ENCODE data around the gene A1BG. TPM values are rescaled to one million over a fixed set of nuclear protein-coding genes. Genes with fewer than 3 reads are reported as not detected.

A1BG gene
- 2.3 TPM for polyA plus RNA-seq (2012; ENCODE audit: low read depth, missing spikeins)

- FAIRE-seq = no peak
- TF ChIP-seq POU2F2 (IDR thresholded peaks at IDR 0.05; ENCODE audit: low read depth, low read length) = no peak
- no peak for TF ChIP-seq SPI1 (IDR thresholded peaks at IDR 0.05; ENCODE audit: low read depth, low read length)
- TF ChIP-seq POLR2AphosphoS5 (IDR thresholded peaks at IDR 0.05; ENCODE audit: low read depth, low read length) = no peak
- no peak for TF ChIP-seq PAX5 (IDR thresholded peaks at IDR 0.05; ENCODE audit: insufficient read depth, low read length, severe bottlenecking)
These were observed at the start of gene A1BG for GRCh38 chr19:58352760-58353671. Gene A1BG (minus strand): TSS chr19:58353492. CDS start chr19:58353437, 55 bp downstream.

GRCh38 chr19:58401840-58402421 lies 48.6 kb upstream of the A1BG start:
- FAIRE-seq = no peak
- no peak for DNase-seq (ENCODE audit: insufficient read length, low spot score)
- TF ChIP-seq POLR2AphosphoS5 (IDR thresholded peaks at IDR 0.05; ENCODE audit: low read depth, low read length) = no peak
- TF ChIP-seq PAX5 (IDR thresholded peaks at IDR 0.05; ENCODE audit: insufficient read depth, low read length, severe bottlenecking) = no peak
- no peak for TF ChIP-seq TAF1 (IDR thresholded peaks at IDR 0.05; ENCODE audit: low read depth, low read length)
- TF ChIP-seq POU2F2 (IDR thresholded peaks at IDR 0.05; ENCODE audit: low read depth, low read length) = no peak
- no peak for TF ChIP-seq POLR2A (IDR thresholded peaks at IDR 0.05; ENCODE audit: low read depth, low read length)
- TF ChIP-seq SPI1 (IDR thresholded peaks at IDR 0.05; ENCODE audit: low read depth, low read length) = no peak

More at GRCh38 chr19:58352760-58353671, at the start of gene A1BG:
- DNase-seq (ENCODE audit: insufficient read length, low spot score) = no peak

- FAIRE-seq (peak; percentile 99), DNase-seq (ENCODE audit: insufficient read length, low spot score) (peak; percentile 99)
- TF ChIP-seq POLR2A (IDR thresholded peaks at IDR 0.05; ENCODE audit: low read depth, low read length) (peak; percentile 94), TAF1 (IDR thresholded peaks at IDR 0.05; ENCODE audit: low read depth, low read length) (peak; percentile 96), PAX5 (IDR thresholded peaks at IDR 0.05; ENCODE audit: insufficient read depth, low read length, severe bottlenecking) (no peak), POU2F2 (IDR thresholded peaks at IDR 0.05; ENCODE audit: low read depth, low read length) (no peak; the same call in 1 of the 2 replicates), POLR2AphosphoS5 (IDR thresholded peaks at IDR 0.05; ENCODE audit: low read depth, low read length) (peak; percentile 95), SPI1 (IDR thresholded peaks at IDR 0.05; ENCODE audit: low read depth, low read length) (no peak; the same call in 1 of the 2 replicates)
These were observed 47.9 kb upstream of the A1BG start for GRCh38 chr19:58400916-58401839.

GRCh38 chr19:58400316-58400915 lies 47.1 kb upstream of the A1BG start:
- TF ChIP-seq TAF1 (IDR thresholded peaks at IDR 0.05; ENCODE audit: low read depth, low read length) = no peak
- TF ChIP-seq PAX5 (IDR thresholded peaks at IDR 0.05; ENCODE audit: insufficient read depth, low read length, severe bottlenecking) = no peak
- no peak for TF ChIP-seq SPI1 (IDR thresholded peaks at IDR 0.05; ENCODE audit: low read depth, low read length)
- no peak for TF ChIP-seq POU2F2 (IDR thresholded peaks at IDR 0.05; ENCODE audit: low read depth, low read length)
- no peak for TF ChIP-seq POLR2AphosphoS5 (IDR thresholded peaks at IDR 0.05; ENCODE audit: low read depth, low read length)
- no peak for TF ChIP-seq POLR2A (IDR thresholded peaks at IDR 0.05; ENCODE audit: low read depth, low read length)
- FAIRE-seq (no peak), DNase-seq (ENCODE audit: insufficient read length, low spot score) (no peak)

GRCh38 chr19:58399903-58400302 lies 46.6 kb upstream of the A1BG start:
- DNase-seq (ENCODE audit: insufficient read length, low spot score) (no peak), FAIRE-seq (no peak)
- no peak for TF ChIP-seq SPI1 (IDR thresholded peaks at IDR 0.05; ENCODE audit: low read depth, low read length)
- TF ChIP-seq PAX5 (IDR thresholded peaks at IDR 0.05; ENCODE audit: insufficient read depth, low read length, severe bottlenecking) = no peak
- no peak for TF ChIP-seq POU2F2 (IDR thresholded peaks at IDR 0.05; ENCODE audit: low read depth, low read length)
- no peak for TF ChIP-seq POLR2AphosphoS5 (IDR thresholded peaks at IDR 0.05; ENCODE audit: low read depth, low read length)
- TF ChIP-seq POLR2A (IDR thresholded peaks at IDR 0.05; ENCODE audit: low read depth, low read length) = no peak
- no peak for TF ChIP-seq TAF1 (IDR thresholded peaks at IDR 0.05; ENCODE audit: low read depth, low read length)

GRCh38 chr19:58398545-58398944 lies 45.3 kb upstream of the A1BG start:
- DNase-seq (ENCODE audit: insufficient read length, low spot score) = no peak
- FAIRE-seq = no peak
- TF ChIP-seq POU2F2 (IDR thresholded peaks at IDR 0.05; ENCODE audit: low read depth, low read length) (no peak), POLR2AphosphoS5 (IDR thresholded peaks at IDR 0.05; ENCODE audit: low read depth, low read length) (no peak), PAX5 (IDR thresholded peaks at IDR 0.05; ENCODE audit: insufficient read depth, low read length, severe bottlenecking) (no peak), TAF1 (IDR thresholded peaks at IDR 0.05; ENCODE audit: low read depth, low read length) (no peak), SPI1 (IDR thresholded peaks at IDR 0.05; ENCODE audit: low read depth, low read length) (no peak), POLR2A (IDR thresholded peaks at IDR 0.05; ENCODE audit: low read depth, low read length) (no peak)

- FAIRE-seq = no peak
- no peak for TF ChIP-seq SPI1 (IDR thresholded peaks at IDR 0.05; ENCODE audit: low read depth, low read length)
- TF ChIP-seq POLR2AphosphoS5 (IDR thresholded peaks at IDR 0.05; ENCODE audit: low read depth, low read length) = no peak
- no peak for TF ChIP-seq PAX5 (IDR thresholded peaks at IDR 0.05; ENCODE audit: insufficient read depth, low read length, severe bottlenecking)
- no peak for TF ChIP-seq TAF1 (IDR thresholded peaks at IDR 0.05; ENCODE audit: low read depth, low read length)
- TF ChIP-seq POU2F2 (IDR thresholded peaks at IDR 0.05; ENCODE audit: low read depth, low read length) = no peak
- TF ChIP-seq POLR2A (IDR thresholded peaks at IDR 0.05; ENCODE audit: low read depth, low read length) = no peak
These were observed 44.8 kb upstream of the A1BG start for GRCh38 chr19:58398087-58398486.

GRCh38 chr19:58397533-58398037 lies 44.3 kb upstream of the A1BG start:
- DNase-seq (ENCODE audit: insufficient read length, low spot score) (no peak), FAIRE-seq (no peak)
- TF ChIP-seq POLR2AphosphoS5 (IDR thresholded peaks at IDR 0.05; ENCODE audit: low read depth, low read length) (no peak), SPI1 (IDR thresholded peaks at IDR 0.05; ENCODE audit: low read depth, low read length) (no peak), PAX5 (IDR thresholded peaks at IDR 0.05; ENCODE audit: insufficient read depth, low read length, severe bottlenecking) (no peak), POU2F2 (IDR thresholded peaks at IDR 0.05; ENCODE audit: low read depth, low read length) (no peak), POLR2A (IDR thresholded peaks at IDR 0.05; ENCODE audit: low read depth, low read length) (no peak), TAF1 (IDR thresholded peaks at IDR 0.05; ENCODE audit: low read depth, low read length) (no peak)

More at GRCh38 chr19:58398087-58398486, 44.8 kb upstream of the A1BG start:
- DNase-seq (ENCODE audit: insufficient read length, low spot score) = no peak
